Memory B cell (primary cell): ENCODE data around the gene SIGLEC6.

Experiments used
- ATAC-seq: fragments of 150-1000 bp; cut with Tn5 transposase; 2 replicates; pipeline ENCODE4 v1.10.0; 2021; ENCODE audit warnings: low read depth, mild to moderate bottlenecking, moderate library complexity
- DNase-seq, 2 donors: peaks; one replicate each; pipeline ENCODE4 v3.0.0; 2022; ENCODE audit warnings: low spot score in 2 of 2
- H3K27ac Mint-ChIP-seq: one replicate; pipeline ENCODE4 v1.8.0; 2022; ENCODE audit warnings: mild to moderate bottlenecking, moderate library complexity, mixed read lengths
- H3K27me3 Mint-ChIP-seq: one replicate; pipeline ENCODE4 v1.8.0; 2022; ENCODE audit warnings: mixed read lengths
- H3K36me3 Mint-ChIP-seq: one replicate; pipeline ENCODE4 v1.8.0; 2022; ENCODE audit warnings: mild to moderate bottlenecking, mixed read lengths
- H3K4me1 Mint-ChIP-seq: one replicate; pipeline ENCODE4 v1.8.0; 2022; ENCODE audit warnings: mixed read lengths
- H3K4me3 Mint-ChIP-seq: one replicate; pipeline ENCODE4 v1.8.0; 2022; ENCODE audit warnings: mild to moderate bottlenecking, moderate library complexity, mixed read lengths
- H3K9me3 Mint-ChIP-seq: one replicate; pipeline ENCODE4 v1.8.0; 2022; ENCODE audit warnings: mixed read lengths

SIGLEC6 gene

GRCh38 chr19:51488491-51488890 is 43.0 kb downstream of the SIGLEC6 start:
- no peak for DNase-seq
- peaks cover 3% of the 10 kb centered on the region for H3K9me3 Mint-ChIP-seq
- H3K27me3 Mint-ChIP-seq: peaks cover 17% of the 10 kb centered on the region
- H3K4me3 Mint-ChIP-seq: no peak overlapping the region
- peaks cover 7% of the 10 kb centered on the region for H3K4me1 Mint-ChIP-seq
- no peak overlapping the region for H3K27ac Mint-ChIP-seq
- ATAC-seq: no peak
- H3K36me3 Mint-ChIP-seq: peaks cover 2% of the 10 kb centered on the region

- Mint-ChIP-seq H3K4me3 (no peak overlapping the region), H3K9me3 (peaks cover 3% of the 10 kb centered on the region), H3K36me3 (peaks cover 2% of the 10 kb centered on the region), H3K4me1 (peaks cover 4% of the 10 kb centered on the region), H3K27ac (no peak overlapping the region), H3K27me3 (peaks cover 19% of the 10 kb centered on the region)
- DNase-seq (no peak), ATAC-seq (no peak)
These were observed 45.4 kb downstream of the SIGLEC6 start for GRCh38 chr19:51485960-51486660.

- Mint-ChIP-seq H3K4me1 (no peaks in the 10 kb centered on the region), H3K36me3 (no peaks in the 10 kb centered on the region), H3K27ac (no peak overlapping the region), H3K9me3 (no peaks in the 10 kb centered on the region), H3K4me3 (no peak overlapping the region), H3K27me3 (peaks cover 34% of the 10 kb centered on the region)
- DNase-seq: no peak
- no peak for ATAC-seq
These were observed 50.9 kb downstream of the SIGLEC6 start for GRCh38 chr19:51480590-51480989.

- DNase-seq (no peak), ATAC-seq (no peak)
- no peaks in the 10 kb centered on the region for H3K4me1 Mint-ChIP-seq
- H3K27me3 Mint-ChIP-seq: peaks cover 27% of the 10 kb centered on the region
- no peak overlapping the region for H3K4me3 Mint-ChIP-seq
- no peak overlapping the region for H3K27ac Mint-ChIP-seq
- H3K36me3 Mint-ChIP-seq: no peaks in the 10 kb centered on the region
- H3K9me3 Mint-ChIP-seq: no peaks in the 10 kb centered on the region
These were observed 51.7 kb downstream of the SIGLEC6 start for GRCh38 chr19:51479531-51480331.

- H3K36me3 Mint-ChIP-seq: no peaks in the 10 kb centered on the region
- no peaks in the 10 kb centered on the region for H3K9me3 Mint-ChIP-seq
- peaks cover 24% of the 10 kb centered on the region for H3K27me3 Mint-ChIP-seq
- DNase-seq (no peak), ATAC-seq (no peak)
- H3K27ac Mint-ChIP-seq: no peak within 1 kb of the TSS
- no peak within 1 kb of the TSS for H3K4me3 Mint-ChIP-seq
- H3K4me1 Mint-ChIP-seq: no peaks in the 10 kb centered on the region
These were observed 52.9 kb downstream of the SIGLEC6 start, which contains the start of gene CEACAM18 for GRCh38 chr19:51478381-51479234. TSS of gene CEACAM18 (plus strand) at chr19:51478539.

- Mint-ChIP-seq H3K36me3 (no peaks in the 10 kb centered on the region), H3K27me3 (peaks cover 20% of the 10 kb centered on the region), H3K4me1 (peaks cover 6% of the 10 kb centered on the region), H3K27ac (no peak overlapping the region), H3K9me3 (no peaks in the 10 kb centered on the region), H3K4me3 (no peak overlapping the region)
- no peak for ATAC-seq
- DNase-seq: no peak
These were observed 54.1 kb downstream of the SIGLEC6 start for GRCh38 chr19:51477344-51477743.

GRCh38 chr19:51476164-51476563 is 55.3 kb downstream of the SIGLEC6 start:
- no peaks in the 10 kb centered on the region for H3K36me3 Mint-ChIP-seq
- no peaks in the 10 kb centered on the region for H3K9me3 Mint-ChIP-seq
- H3K27ac Mint-ChIP-seq: no peak overlapping the region
- H3K4me3 Mint-ChIP-seq: no peak overlapping the region
- ATAC-seq: no peak
- no peak for DNase-seq
- H3K4me1 Mint-ChIP-seq: peaks cover 6% of the 10 kb centered on the region
- peaks cover 20% of the 10 kb centered on the region for H3K27me3 Mint-ChIP-seq

- Mint-ChIP-seq H3K9me3 (no peaks in the 10 kb centered on the region), H3K27me3 (peaks cover 3% of the 10 kb centered on the region), H3K36me3 (no peaks in the 10 kb centered on the region), H3K4me3 (no peak overlapping the region), H3K4me1 (peaks cover 6% of the 10 kb centered on the region), H3K27ac (no peak overlapping the region)
- DNase-seq (peak; percentile 88 to 92), ATAC-seq (peak; percentile 89)
These were observed 58.3 kb downstream of the SIGLEC6 start for GRCh38 chr19:51473009-51473707.

GRCh38 chr19:51472607-51473006 is 58.9 kb downstream of the SIGLEC6 start:
- Mint-ChIP-seq H3K9me3 (no peaks in the 10 kb centered on the region), H3K4me1 (peaks cover 6% of the 10 kb centered on the region), H3K27ac (no peak overlapping the region), H3K4me3 (no peak overlapping the region), H3K27me3 (peaks cover 3% of the 10 kb centered on the region), H3K36me3 (no peaks in the 10 kb centered on the region)
- DNase-seq (no peak), ATAC-seq (no peak)

- no peak overlapping the region for H3K27ac Mint-ChIP-seq
- H3K27me3 Mint-ChIP-seq: peaks cover 2% of the 10 kb centered on the region
- no peaks in the 10 kb centered on the region for H3K36me3 Mint-ChIP-seq
- DNase-seq: no peak
- H3K4me3 Mint-ChIP-seq: no peak overlapping the region
- no peaks in the 10 kb centered on the region for H3K9me3 Mint-ChIP-seq
- peaks cover 6% of the 10 kb centered on the region for H3K4me1 Mint-ChIP-seq
- ATAC-seq: no peak
These were observed 59.9 kb downstream of the SIGLEC6 start for GRCh38 chr19:51471527-51471926.

GRCh38 chr19:51470966-51471365 is 60.5 kb downstream of the SIGLEC6 start:
- no peak overlapping the region for H3K27ac Mint-ChIP-seq
- H3K9me3 Mint-ChIP-seq: no peaks in the 10 kb centered on the region
- ATAC-seq: no peak
- DNase-seq: no peak
- H3K4me3 Mint-ChIP-seq: no peak overlapping the region
- H3K4me1 Mint-ChIP-seq: peaks cover 6% of the 10 kb centered on the region
- peaks cover 2% of the 10 kb centered on the region for H3K27me3 Mint-ChIP-seq
- no peaks in the 10 kb centered on the region for H3K36me3 Mint-ChIP-seq

- DNase-seq (no peak), ATAC-seq (no peak)
- Mint-ChIP-seq H3K36me3 (no peaks in the 10 kb centered on the region), H3K4me1 (peaks cover 6% of the 10 kb centered on the region), H3K27me3 (peaks cover 4% of the 10 kb centered on the region), H3K4me3 (no peak overlapping the region), H3K27ac (no peak overlapping the region), H3K9me3 (no peaks in the 10 kb centered on the region)
These were observed 61.8 kb downstream of the SIGLEC6 start for GRCh38 chr19:51469629-51470028.

GRCh38 chr19:51469162-51469561 is 62.3 kb downstream of the SIGLEC6 start:
- Mint-ChIP-seq H3K36me3 (no peaks in the 10 kb centered on the region), H3K27ac (no peak overlapping the region), H3K9me3 (no peaks in the 10 kb centered on the region), H3K27me3 (peaks cover 7% of the 10 kb centered on the region), H3K4me3 (no peak overlapping the region), H3K4me1 (peaks cover 6% of the 10 kb centered on the region)
- no peak for DNase-seq
- ATAC-seq: no peak
